GM18519 (cell line): ENCODE measurements around the gene RPTOR.

ENCODE experiments used
- ATAC-seq: cut with Tn5 transposase; IDR thresholded peaks from one replicate; pipeline ENCODE4 v1.9.1; 2021; ENCODE audit warnings: mild to moderate bottlenecking, moderate library complexity; ENCODE audit not compliant: unreplicated experiment, low FRiP score

The RPTOR gene

DNA sequence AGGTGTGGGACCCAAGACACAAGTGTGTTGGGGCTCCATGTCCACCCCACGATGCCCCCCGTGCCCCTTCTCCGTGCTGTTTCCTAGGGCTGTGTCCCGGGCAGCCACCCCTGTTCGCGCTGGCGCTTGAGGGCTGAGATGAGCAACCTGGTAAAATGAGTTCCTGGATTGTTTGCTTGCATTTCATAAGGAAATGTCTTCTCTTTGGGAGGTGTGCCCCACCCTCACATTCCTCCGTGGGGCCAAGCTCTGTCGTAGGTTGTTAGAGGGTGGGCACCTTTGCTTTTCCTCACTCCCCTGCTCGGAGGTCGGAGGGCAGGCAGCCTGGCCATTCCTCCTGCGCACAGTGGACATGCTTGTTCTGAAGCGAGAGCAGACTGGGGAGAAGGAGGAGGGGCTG is 275.7 kb downstream of the RPTOR start:
- ATAC-seq = no peak

DNA sequence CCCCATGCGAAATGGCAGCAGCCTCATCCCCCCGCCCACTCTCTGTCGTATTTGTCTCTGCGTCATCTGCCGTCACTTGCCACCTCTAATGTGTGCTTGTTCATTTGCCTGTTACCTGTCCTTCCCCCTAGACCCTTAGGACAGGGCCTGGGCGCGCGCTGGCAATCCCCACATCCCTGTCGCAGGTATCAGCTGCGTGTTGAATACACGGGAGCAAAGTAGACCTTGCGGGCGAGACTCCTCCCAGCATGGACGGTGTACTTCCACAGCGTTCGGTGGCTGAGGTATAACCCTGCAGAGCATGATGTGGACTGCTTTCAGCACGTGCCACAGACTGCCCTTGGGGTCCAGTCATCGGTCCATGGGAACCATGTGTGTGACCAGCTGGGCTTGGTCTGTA is 276.9 kb downstream of the RPTOR start:
- ATAC-seq = no peak

DNA sequence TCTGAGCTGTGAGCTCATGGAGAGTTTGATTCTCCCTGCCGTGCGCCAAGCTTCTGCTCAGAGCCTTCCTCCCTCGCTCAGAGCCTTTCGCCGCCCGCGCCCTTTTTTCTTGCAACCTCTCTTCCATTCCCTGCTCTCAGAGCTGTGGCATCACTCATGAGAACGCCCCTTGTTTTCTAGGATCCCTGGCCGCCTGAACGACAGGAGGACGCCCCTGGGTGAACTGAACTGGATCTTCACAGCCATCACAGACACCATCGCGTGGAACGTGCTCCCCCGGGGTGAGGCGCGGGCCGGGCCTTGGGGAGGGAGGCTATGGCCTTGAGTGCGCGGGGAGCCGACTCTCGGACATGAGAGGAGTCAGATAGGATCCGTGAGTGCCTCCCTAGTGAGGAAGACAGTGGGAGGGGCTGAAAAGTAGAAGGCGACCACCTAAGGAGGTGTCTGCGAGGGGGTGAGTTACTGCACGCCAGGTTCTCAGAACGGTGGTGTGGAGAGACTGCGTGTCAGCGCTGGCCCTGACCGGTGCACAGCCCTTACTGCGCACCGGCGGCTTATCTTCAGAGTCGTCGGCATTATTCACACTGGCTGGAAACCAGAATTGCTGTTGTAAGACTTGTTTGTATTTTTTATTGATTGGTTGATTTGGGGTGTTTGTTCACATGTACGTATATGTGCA is 277.5 kb downstream of the RPTOR start:
- no peak for ATAC-seq

DNA sequence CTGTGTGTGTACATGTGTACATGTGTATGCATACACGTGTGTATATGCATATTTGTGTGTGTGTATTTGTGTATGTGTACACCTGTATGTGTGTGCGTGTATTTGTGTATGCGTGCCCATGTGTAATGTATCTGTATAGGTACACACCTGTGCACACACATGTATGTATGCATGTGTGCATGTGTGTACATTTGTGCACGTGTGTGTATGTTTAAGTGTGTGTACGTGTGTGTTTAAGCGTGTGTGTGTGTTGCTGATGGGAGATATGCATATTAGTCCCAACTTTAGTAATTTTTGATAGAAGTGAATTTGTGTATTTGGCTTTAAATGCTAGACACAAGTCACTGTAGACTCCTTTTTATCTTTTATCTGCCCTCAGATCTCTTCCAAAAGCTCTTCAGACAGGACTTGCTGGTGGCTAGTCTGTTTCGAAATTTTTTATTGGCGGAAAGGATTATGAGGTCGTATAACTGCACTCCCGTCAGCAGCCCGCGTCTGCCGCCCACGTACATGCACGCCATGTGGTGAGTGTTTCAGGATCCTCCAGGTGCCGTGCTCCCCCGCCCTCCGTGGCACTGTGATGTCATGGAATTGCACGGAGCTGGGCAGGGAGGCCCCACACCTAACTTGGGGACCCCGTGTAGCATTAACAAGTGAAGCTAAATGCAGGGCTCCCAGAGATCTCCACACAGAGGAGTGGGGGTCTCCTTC is 278.2 kb downstream of the RPTOR start:
- no peak for ATAC-seq

DNA sequence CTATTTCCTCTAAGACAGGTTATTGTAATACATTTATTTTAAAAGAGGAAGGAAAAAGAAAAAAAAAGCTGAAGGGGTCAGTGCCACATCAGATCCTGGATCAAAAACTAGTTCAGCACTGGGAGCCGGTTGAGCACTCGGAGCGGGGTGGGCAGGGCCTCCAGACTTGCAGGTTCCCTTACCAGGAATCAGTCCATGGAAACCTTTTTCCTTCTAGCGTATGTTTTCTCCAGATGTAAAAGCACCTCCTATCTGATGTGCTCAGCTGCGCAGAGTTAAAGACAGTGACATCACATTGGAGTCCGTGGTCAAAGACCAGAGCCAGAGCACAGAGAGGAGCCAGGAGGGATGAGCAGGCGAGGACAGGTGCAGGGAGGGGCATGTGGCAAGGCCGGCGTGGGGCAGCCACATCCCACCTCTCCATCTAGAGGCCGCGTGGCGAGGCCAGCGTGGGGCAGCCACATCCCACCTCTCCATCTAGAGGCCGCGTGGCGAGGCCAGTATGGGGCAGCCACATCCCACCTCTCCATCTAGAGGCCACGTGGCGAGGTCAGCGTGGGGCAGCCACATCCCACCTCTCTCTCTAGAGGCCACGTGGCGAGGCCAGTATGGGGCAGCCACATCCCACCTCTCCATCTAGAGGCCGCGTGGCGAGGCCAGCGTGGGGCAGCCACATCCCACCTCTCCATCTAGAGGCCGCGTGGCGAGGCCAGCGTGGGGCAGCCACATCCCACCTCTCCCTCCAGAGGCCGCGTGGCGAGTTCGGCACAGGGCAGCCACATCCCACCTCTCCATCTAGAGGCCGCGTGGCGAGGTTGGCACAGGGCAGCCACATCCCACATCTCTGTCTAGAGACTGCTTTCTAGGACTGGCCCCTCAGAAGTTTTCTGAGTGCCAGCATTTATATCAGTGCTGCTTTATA is 280.2 kb downstream of the RPTOR start:
- ATAC-seq = no peak

DNA sequence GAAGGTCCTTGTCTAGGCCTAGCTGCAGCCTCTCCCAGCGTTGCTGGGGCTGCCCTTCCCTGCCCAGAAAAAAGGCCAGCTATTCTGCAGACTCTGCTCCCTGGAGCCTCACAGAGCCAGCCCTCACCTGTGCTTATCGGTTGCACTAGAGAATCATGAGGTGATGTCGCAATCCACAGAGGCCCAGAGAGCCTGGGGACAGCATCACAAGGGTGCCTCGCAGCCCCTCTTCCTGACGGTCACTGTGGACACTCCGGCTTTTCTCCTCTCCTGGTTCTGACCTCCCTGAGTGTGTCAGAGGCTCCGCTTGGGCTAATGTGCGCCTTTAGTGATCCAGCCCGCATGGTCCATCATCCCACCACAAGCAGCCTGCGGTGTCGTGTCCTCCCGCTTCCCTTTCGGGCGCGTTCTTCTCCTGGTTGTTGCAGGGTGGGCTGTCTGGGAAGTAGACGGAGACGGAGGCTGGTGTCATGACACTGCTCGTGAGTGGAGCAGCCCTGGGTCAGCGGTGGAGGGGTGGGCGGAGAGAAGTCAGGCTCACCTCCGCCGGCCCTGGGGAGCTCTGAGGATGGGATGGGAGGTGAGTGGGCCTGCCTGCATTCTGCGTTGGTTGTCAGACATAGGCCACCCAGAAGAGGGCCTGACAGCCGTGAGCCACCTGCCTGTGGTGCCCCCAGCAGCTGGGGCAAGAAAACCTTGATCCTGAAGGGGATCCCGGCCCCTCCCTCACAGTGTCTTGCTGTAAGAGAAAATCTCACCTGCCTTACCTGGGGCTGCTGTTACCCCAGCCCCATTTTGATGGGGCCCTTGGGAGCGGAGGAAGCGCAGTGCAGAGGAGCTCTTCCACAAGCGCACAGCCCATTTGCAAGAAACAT is 281.1 kb downstream of the RPTOR start:
- ATAC-seq = no peak

DNA sequence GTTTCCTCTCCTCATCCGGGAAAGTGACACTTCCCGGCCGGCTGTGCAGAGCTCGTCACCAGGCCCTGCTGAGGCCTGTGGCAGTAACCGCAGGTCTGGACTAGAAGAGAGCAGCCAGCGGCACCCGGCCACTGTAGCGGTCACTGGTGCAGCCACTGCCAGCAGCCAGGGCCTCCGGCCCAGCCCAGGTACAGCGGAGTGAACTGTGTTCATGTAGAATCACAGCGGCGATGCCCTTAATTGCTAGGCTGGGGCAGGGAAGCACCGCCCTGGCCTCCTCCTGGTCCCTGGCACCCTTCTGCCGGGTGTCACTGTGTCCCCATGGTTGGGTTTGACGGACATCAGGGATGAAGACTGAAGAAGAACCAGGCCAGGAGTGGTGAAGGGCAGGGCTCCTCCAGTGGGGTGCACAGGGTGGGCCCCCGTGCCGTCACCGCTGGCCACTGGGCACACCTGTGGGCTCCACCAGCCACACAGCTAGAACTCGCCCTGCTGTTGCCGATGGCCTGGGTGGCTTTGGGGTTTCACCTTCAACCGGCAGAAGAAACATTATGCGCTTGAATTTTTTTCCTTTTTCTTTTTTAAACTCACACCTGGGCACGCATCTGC is 281.8 kb downstream of the RPTOR start:
- no peak for ATAC-seq

DNA sequence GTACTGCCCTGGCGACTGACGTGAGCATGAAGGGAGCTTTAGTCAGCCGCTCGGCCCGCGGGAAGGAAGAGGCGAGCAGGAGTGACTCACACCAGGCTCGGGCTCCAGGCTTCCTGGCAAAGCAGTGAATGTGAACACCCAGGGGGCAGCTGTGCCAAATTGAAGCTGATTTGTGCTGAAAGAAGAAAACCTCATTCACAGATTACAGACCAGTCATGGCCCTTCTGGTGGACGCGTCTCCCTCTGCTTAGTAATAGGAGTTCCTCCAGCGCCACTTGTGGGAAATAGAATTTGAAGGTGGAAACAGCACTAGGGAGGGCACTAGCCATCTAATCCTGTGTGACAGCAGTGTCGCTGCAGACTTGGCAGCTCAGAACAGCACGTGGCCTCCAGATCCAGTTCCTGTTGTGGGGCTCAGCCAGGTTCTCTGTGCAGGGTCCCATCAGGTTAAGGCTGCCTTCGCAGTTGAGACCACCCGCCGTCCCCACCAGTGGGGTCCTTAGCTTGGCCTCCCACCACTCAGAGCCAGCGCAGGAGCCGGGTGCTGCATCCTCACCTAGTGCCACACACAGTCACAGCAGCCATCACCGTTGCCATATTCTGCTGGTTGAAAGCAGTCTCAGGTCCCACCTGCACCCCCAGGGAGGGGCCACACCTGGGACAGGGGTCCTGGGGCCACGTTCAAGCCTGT is 282.5 kb downstream of the RPTOR start:
- no peak for ATAC-seq

DNA sequence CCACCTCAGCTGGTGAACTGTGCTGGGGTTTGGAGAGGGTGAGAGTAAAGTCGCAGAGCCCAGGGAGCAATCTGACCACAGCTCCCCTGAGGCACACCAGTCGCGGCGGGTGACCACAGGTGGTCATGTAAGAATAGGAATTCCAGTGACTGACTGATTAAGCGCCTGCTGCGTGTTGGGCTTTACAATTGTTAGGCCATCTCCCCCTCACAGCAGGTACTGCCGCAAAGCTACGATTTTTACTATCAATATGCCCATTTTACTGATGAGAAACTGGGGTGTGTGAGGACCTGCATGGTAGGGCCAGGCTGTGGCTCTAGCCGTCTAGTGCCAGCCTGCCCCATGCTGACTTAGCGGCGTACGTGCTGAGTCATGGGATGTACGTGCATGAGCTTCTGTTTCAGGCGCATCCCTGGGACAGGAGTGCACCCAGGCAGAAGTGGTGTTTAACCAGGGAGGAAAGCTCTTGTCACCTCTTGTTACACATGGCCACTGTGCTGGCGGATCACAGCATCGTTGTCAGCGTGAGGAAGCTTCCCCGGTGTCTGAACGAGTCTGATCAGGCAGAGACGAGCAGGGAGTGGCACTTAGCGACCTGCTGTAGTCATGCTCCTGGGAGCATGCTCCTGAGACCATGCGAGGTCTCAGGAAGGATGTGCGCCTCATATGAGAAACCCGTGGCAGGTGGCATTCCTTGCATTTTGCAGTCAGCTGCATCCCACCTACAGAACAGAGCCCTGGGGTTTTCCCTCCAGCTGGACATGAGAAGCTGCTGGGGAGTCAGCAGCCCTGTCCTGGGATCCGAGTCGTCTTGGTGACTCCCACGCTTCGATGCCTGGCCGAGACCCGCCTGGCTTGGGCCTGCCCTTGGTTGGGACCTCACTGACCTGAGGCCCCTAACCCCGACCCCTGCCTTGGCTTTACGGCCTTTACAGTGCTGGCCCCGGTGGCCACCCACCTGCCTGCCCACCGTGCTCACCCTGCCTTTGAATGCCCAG is 283.3 kb downstream of the RPTOR start:
- ATAC-seq = no peak

DNA sequence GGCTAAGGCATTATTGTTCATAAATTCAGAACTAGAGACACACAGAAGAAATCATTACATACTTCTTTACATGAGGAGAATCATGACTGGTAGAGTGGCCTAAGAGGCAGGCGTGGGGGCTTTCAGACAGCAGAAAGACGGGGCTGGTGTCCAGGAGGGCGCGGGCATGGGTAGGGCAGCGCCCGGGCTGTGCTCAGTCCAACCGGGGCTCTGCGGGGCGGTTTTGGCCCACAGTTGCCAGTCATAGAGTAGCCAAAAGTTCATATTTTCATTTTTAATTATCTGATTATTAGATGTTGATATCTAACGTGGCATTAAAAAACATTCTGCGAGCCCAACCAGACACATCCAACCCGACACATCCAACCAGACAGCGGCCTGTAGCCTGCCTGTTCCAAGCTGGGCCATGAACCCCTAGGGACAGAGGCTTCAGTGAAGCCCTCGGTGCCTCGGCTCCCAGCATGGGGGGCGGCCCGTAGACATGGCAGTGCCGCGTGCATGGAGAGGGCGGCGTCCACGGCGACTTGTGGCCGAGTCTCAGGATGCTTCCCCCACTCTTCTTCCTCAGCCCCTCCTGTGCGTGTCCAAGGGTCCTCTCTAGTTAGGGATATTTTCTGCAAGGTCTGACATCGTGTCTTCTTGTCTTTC is 284.7 kb downstream of the RPTOR start:
- ATAC-seq = no peak

DNA sequence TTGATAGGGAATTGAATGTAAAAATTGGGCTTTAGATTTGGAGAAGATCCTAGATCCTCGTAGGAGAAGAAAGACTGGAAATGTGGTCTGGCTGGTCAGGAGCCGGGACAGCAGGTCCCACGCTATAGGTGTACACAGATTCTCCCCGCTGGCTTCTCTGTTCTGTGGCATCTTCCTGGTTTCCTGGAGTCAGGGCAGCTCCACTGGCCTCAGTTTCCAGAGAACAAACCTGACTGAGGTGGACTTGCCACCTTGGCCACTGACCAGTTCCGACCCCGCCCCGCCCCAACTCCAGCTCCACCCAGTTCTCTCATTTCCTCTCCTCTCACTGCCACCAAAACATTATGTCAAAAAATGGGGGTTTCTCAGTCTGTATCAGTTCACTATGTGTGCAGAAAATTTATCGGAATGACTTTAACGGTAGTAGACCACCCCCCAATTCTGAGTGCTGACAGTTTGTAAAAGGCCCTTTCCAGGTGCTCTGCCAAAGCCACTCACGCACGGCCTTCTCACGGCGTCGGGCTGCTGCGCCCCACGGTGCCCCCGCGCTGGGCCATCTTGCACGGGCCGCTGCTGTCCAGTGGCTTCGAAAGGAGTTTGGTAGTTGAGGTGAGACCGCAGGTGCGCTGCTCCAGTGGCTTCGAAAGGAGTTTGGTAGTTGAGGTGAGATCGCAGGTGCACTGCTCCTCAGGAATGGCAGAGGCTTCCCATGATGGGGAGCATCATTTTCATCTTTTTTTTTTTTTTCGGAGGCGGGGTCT is 285.6 kb downstream of the RPTOR start:
- no peak for ATAC-seq

DNA sequence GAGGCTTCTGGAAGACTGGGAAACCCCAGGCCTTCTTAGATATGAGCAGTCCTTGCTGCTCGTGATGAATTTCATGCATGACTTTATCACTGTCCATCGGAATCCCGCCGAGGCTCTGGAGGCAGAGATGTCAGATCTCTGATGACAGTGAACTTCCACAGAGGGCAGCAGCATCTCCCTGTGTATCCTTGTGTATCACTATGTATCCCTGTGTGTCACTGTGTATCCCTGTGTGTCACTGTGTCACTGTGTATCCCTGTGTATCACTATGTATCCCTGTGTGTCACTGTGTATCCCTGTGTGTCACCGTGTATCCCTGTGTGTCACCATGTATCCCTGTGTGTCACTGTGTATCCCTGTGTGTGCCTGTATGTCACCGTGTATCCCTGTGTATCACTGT is 286.9 kb downstream of the RPTOR start:
- no peak for ATAC-seq

DNA sequence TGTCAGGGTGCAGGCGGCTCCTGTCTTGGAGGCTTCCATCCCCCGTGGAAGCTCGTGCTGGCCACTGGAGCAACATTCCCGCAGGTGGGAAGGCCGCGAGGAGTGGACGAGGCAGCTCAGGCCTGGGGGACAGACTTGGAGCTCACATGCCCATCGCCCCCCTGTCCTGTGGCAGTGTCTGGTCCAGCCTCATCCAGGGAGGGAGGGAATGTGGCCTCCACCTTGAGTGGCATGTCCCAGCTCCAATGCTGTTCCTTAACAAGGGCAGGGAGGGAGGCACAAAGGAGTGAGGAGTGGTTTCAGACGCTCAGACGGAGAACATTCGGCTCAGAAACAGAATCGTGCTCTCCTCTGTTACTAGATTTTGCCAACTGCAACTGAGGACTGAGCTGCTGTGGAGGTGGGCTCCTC is 287.6 kb downstream of the RPTOR start:
- ATAC-seq = no peak

DNA sequence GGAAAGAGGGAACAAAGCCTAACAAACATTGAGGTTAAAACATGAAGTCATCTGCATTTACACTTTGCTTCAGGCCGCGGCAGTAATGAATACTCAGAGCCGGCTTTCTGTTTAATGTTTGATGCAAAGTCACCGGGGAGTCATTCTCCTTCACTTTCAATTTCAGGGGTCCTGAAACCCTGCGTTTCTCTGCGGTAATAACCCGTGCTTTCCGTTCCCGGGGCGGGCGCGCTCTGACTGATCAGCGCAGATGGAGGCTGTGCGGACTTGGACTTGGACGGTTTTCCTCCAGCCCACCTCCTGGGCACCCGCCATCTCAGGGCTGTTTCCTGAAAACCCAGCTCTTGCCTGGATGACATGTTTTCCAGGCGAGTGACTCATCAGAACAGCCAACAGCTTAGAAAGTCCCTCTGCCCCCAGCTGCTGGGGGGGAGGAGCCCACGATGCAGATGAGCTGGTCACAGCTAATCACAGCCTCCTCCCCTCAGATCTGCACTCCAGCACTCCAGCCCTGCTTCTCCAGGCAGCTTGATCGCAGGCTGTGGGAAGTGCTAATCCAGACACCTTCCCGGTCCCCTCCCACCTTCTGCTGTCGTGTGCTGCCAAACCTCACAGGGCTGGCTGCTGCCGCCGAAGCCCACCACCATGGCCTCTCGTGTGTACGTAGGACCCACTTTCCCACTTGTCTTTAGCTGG is 288.4 kb downstream of the RPTOR start:
- ATAC-seq = peak; percentile 51

DNA sequence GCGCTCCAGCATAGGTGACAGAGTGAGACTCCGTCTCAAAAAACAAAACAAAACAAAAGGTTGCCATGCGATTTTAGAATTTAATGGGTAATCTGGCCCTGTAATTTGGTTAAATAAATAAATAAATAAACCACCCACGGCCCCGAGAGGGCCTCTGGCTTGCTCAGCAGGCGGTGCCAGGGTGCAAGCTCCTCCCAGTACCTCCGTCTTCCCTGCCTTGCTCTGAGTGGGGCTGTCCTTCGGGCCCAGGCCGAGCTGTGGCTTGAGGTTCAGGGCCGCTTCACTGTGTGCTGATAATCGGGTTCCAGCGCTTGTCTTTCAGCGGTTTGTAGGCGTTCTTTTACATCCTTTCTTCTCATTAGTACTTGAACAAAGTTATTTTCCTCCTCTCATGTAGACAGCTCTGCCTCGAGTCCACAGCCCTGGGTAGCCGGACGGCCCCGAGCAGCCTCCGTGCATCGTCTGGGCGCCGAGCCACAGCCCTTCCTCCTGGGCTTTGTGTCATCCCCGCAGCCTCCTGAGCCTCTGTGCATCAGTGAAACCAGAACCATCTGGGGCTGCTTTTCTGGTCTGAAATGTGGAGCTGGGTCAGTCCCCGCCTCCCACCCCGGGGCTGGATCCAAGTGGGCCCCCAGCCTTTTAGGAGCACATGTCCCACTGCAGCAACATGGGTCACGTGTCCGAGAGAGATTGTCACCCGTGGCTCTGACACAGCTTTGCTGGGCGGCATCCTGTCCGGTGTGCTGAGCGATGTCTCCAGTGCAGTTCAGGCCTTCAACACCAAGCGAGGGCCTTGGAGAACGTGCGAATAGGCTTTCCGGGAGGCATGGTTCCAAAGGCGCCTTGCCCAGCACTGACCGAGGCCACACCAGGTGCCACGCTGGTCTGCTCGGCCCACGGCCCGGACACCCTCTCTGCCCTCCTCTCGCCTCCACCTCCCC is 289.6 kb downstream of the RPTOR start:
- ATAC-seq = no peak
